OCI-LY3 (cell line): Measurements from ENCODE around the gene EGFL7.

ENCODE experiments used
- H2AFZ ChIP-seq: fragments of 200-600, 300-600 bp; shearing (Covaris generic); 2 replicates; pipeline ENCODE4 v1.6.0; 2014; ENCODE audit warnings: antibody characterized with exemption, low read depth, low read length
- H3K27ac ChIP-seq: fragments of 200-600, 300-600 bp; sonication (generic); 2 replicates; pipeline ENCODE4 v1.5.1; 2014; ENCODE audit warnings: mild to moderate bottlenecking, low read length, moderate library complexity, mixed read lengths
- H3K27me3 ChIP-seq: fragments of 200-600, 300-600 bp; sonication (generic); 2 replicates; pipeline ENCODE4 v1.6.1; 2014; ENCODE audit warnings: low read depth, low read length, mixed read lengths
- H3K36me3 ChIP-seq: fragments of 200-600, 300-600 bp; sonication (generic); replicated peaks from 2 replicates; pipeline ENCODE3; 2014; ENCODE audit warnings: low read depth, low read length, mixed read lengths
- H3K4me1 ChIP-seq: fragments of 300-600, 200-600 bp; sonication (generic); 2 replicates; pipeline ENCODE4 v1.6.1; 2014; ENCODE audit warnings: low read length, mixed read lengths
- H3K4me2 ChIP-seq: fragments of 200-600, 300-600 bp; sonication (generic); 2 replicates; pipeline ENCODE4 v1.6.1; 2014; ENCODE audit warnings: low read length, mixed read lengths
- H3K4me3 ChIP-seq: fragments of 300-600, 200-600 bp; sonication (generic); 2 replicates; pipeline ENCODE4 v1.5.1; 2014; ENCODE audit warnings: antibody characterized with exemption, mild to moderate bottlenecking, low read length, moderate library complexity
- H3K79me2 ChIP-seq: fragments of 300-600, 200-600 bp; shearing (Covaris generic); 2 replicates; pipeline ENCODE4 v1.6.1; 2014; ENCODE audit warnings: mild to moderate bottlenecking, low read length, mixed read lengths
- H3K9ac ChIP-seq: fragments of 300-600, 200-600 bp; shearing (Covaris generic); 2 replicates; pipeline ENCODE4 v1.6.0; 2014; ENCODE audit warnings: mild to moderate bottlenecking, low read length, moderate library complexity
- H3K9me3 ChIP-seq: fragments of 200-600, 300-600 bp; shearing (Covaris generic); 2 replicates; pipeline ENCODE4 v1.6.1; 2014; ENCODE audit warnings: low read length, mixed read lengths; ENCODE audit not compliant: insufficient read depth
- H4K20me1 ChIP-seq: fragments of 200-600, 300-600 bp; sonication (generic); 2 replicates; pipeline ENCODE4 v1.6.1; 2016; ENCODE audit warnings: low read length, mixed read lengths; ENCODE audit not compliant: insufficient read depth
- EZH2phosphoT487 ChIP-seq: fragments of 200-600 bp; shearing (Covaris generic); IDR thresholded peaks from 2 replicates; pipeline ENCODE4 v1.6.1; 2018; ENCODE audit warnings: antibody characterized with exemption, mixed run types, low read depth
- TF ChIP-seq, protein P1 (sequence below): fragments of 200-600, 300-600 bp; sonication (generic); IDR thresholded peaks from 2 replicates; pipeline ENCODE4 v1.5.1; 2014; ENCODE audit warnings: antibody characterized with exemption, low read length, low read depth

The EGFL7 gene

DNA sequence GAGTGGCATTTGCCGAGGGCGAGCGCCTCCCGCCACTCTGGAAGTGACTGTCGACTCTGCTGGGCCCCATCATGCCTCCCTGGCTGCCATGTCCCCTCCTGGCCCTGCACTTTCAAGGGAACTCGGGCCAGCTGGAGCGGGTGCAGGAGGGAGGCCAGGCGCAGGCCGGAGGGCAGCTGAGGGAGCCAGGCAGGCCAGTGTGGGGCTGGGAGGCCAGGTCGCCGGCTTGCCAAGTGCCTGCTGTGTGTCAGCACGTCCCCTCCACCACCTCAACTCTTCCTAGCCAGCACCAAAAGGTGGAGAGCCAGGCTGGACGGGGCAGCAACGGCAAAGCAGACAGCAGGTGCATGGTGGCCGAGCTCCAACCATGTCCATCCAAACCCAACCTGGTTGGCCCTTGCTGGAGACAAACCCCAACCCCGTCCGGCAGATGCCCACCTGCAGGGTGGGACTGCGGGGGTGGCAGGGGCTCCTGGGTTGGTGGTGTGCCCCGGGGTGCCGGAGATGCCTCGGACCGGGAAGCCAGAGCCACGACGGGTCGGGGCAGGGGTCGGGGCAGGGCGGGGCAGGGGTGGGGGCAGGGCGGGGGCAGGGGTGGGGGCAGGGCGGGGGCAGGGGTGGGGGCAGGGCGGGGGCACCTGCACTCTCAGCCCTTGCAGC is 36.5 kb upstream of the EGFL7 start:
- Histone ChIP-seq H3K27me3 (no peaks in the 10 kb centered on the region; the same call in 1 of the 2 replicates), H4K20me1 (no peaks in the 10 kb centered on the region), H3K36me3 (no peaks in the 10 kb centered on the region), H3K27ac (no peak overlapping the region), H3K4me2 (no peak overlapping the region), H2AFZ (no peak overlapping the region), H3K79me2 (no peaks in the 10 kb centered on the region), H3K9ac (no peak overlapping the region), H3K4me3 (no peak overlapping the region), H3K9me3 (no peaks in the 10 kb centered on the region), H3K4me1 (peaks cover 15% of the 10 kb centered on the region)
- TF ChIP-seq, protein P1, sequence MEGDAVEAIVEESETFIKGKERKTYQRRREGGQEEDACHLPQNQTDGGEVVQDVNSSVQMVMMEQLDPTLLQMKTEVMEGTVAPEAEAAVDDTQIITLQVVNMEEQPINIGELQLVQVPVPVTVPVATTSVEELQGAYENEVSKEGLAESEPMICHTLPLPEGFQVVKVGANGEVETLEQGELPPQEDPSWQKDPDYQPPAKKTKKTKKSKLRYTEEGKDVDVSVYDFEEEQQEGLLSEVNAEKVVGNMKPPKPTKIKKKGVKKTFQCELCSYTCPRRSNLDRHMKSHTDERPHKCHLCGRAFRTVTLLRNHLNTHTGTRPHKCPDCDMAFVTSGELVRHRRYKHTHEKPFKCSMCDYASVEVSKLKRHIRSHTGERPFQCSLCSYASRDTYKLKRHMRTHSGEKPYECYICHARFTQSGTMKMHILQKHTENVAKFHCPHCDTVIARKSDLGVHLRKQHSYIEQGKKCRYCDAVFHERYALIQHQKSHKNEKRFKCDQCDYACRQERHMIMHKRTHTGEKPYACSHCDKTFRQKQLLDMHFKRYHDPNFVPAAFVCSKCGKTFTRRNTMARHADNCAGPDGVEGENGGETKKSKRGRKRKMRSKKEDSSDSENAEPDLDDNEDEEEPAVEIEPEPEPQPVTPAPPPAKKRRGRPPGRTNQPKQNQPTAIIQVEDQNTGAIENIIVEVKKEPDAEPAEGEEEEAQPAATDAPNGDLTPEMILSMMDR: no peak
- TF ChIP-seq EZH2phosphoT487: no peak

DNA sequence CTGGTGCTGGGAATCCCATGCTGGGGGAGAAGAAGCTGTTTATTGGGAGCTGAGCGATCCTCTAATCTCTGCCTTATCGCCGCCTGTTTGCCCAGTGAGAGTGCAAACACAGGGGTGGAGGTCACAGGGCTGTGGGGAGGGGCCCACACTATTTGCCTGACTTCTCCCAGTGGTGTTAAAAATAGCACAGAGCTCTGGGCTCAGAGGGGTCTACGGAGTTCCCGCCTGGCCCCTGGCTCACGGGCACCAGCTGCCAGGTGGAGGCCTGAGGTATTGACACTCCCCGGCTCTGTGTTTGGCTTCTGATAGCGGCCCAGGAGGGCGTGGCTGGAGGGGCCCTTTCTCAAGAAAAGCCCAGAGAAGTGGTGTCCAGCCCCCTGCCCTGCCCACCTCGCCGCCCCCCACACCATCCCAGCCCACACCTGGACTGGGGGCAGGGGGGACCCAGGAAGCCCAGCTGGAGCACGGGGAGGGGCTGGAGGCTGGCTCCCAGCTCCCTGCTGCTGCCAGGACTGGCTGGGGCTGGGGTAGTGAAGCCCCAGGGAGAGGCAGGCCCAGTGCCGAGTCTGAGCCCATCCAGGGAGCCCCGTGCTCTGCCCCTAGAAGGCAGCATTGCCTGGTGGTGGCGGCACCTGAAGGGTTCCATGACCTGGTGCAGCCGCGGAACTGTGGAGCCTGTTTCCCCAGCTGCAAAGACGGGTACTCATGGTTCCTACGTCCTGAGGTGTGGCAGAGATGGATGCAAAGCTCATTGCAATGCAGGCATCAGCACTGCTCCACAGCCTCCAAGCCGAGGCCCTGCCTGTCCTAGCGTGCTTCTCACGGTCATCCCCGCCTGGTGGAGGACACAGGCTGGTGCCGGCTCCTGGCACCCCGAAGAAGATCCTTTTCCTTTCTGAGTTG is 35.7 kb upstream of the EGFL7 start:
- Histone ChIP-seq H3K36me3 (no peaks in the 10 kb centered on the region), H2AFZ (no peak overlapping the region), H4K20me1 (no peaks in the 10 kb centered on the region), H3K9ac (no peak overlapping the region), H3K27me3 (no peaks in the 10 kb centered on the region; the same call in 1 of the 2 replicates), H3K79me2 (no peaks in the 10 kb centered on the region), H3K4me1 (peaks cover 15% of the 10 kb centered on the region), H3K4me2 (0 out of 2 replicates have a peak overlapping the region, but pooled peaks have one; percentile 1), H3K4me3 (no peak overlapping the region), H3K27ac (no peak overlapping the region), H3K9me3 (no peaks in the 10 kb centered on the region)
- TF ChIP-seq EZH2phosphoT487: no peak
- TF ChIP-seq, protein P1: no peak

DNA sequence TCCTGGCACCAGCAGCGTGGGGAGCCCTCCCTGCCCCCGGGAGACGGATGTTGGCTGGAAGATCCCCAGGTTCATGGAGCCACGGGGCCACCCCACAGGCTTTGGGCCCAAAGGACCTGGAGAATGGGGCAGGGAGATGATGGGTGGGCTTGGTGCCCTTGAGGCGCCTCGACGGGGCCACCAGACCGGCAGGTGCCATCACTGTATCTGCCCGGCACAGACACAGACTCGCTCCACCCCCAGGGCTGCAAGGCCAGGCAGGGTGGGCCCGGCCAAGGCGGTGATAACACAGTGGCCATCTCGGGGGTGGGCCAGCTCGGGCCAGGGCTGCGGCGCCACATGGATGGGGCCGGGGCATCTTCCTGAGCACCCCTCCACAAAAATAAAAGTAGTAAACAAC is 35.0 kb upstream of the EGFL7 start:
- TF ChIP-seq, protein P1: no peak
- no peak for TF ChIP-seq EZH2phosphoT487
- Histone ChIP-seq H3K9me3 (no peaks in the 10 kb centered on the region), H3K36me3 (no peaks in the 10 kb centered on the region), H3K79me2 (no peaks in the 10 kb centered on the region), H3K4me2 (no peak overlapping the region), H4K20me1 (no peaks in the 10 kb centered on the region), H3K27me3 (no peaks in the 10 kb centered on the region; the same call in 1 of the 2 replicates), H2AFZ (no peak overlapping the region), H3K4me1 (peaks cover 15% of the 10 kb centered on the region), H3K27ac (no peak overlapping the region), H3K4me3 (no peak overlapping the region), H3K9ac (no peak overlapping the region)

DNA sequence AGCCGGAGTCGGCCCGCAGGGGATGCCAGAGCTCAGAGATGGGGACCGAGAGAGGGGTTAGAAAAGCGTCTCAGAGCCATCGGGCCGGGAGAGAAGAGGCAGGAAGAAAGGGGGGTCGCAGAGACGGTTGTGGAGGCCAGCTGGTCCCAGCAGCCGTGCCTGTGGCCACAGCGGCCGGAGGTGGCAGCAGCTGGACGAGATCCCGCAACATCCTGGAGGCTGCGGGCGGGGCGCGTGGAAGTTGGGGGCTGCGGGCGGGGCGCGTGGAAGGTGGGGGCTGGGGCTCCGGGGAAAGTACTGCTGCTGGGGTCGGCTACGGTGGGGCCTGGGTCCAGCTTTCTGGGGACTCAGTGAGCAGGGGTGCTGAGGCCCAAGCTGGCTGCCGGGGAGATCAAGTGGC is 34.4 kb upstream of the EGFL7 start:
- H3K4me1 ChIP-seq: peaks cover 15% of the 10 kb centered on the region
- no peak overlapping the region for H3K4me3 ChIP-seq
- TF ChIP-seq, protein P1: no peak
- TF ChIP-seq EZH2phosphoT487: no peak
- H3K9me3 ChIP-seq: no peaks in the 10 kb centered on the region
- no peaks in the 10 kb centered on the region for H3K79me2 ChIP-seq
- no peak overlapping the region for H3K9ac ChIP-seq
- no peak overlapping the region for H3K4me2 ChIP-seq
- H3K27me3 ChIP-seq: peaks cover 1% of the 10 kb centered on the region; the same call in 1 of the 2 replicates
- no peak overlapping the region for H2AFZ ChIP-seq
- no peak overlapping the region for H3K27ac ChIP-seq
- no peaks in the 10 kb centered on the region for H4K20me1 ChIP-seq
- no peaks in the 10 kb centered on the region for H3K36me3 ChIP-seq
